GM13977 (cell line): ENCODE results near the gene SFPQ.
A peak's percentile ranks its signal among the peaks of the same experiment; 100 is the strongest.

Source experiments
- DNase-seq: peaks from one replicate; pipeline ENCODE4 v3.0.0; 2012; ENCODE audit warnings: low spot score
- CTCF ChIP-seq: IDR thresholded peaks from 2 replicates; pipeline ENCODE4 v1.5.1; 2012; ENCODE audit warnings: mild to moderate bottlenecking, control low read depth; ENCODE audit not compliant: insufficient read depth; ENCODE audit errors: extremely low read depth, missing control alignments
- in situ Hi-C: fragments of 300-500 bp; cut with MboI; formaldehyde crosslinking; loops from one replicate; pipeline ENCODE4 v1.12.0; 2022; ENCODE audit warnings: low sequenced_read_pairs, low pct_unique_long_range_greater_than_20kb, mixed read lengths, inconsistent platforms; ENCODE audit not compliant: unreplicated experiment

Gene SFPQ

GRCh38 chr1:35202048-35202719 lies 9.2 kb upstream of the SFPQ start:
- peak; percentile 77 for DNase-seq
- in situ Hi-C loops: loop anchor here (10.0 kb wide), 1 partner anchor 93 kb away; no protein-coding TSS in a partner anchor
- peak; percentile 86 for TF ChIP-seq CTCF

GRCh38 chr1:35201631-35202030 lies 8.7 kb upstream of the SFPQ start:
- in situ Hi-C loops: loop anchor here (10.0 kb wide), 1 partner anchor 93 kb away; no protein-coding TSS in a partner anchor
- no peak for DNase-seq
- no peak for TF ChIP-seq CTCF

- in situ Hi-C loops: no loop called here
- peak; percentile 93 for DNase-seq
- peak; percentile 31 for TF ChIP-seq CTCF
Measured at GRCh38 chr1:35192056-35192852, 691 bp downstream of the SFPQ start.

- no peak for TF ChIP-seq CTCF
- no peak for DNase-seq
- in situ Hi-C loops: no loop called here
Measured at GRCh38 chr1:35191429-35192055, 1.4 kb downstream of the SFPQ start.

- in situ Hi-C loops: no loop called here
- TF ChIP-seq CTCF: no peak
- DNase-seq: no peak
Measured at GRCh38 chr1:35190784-35191183, 2.2 kb downstream of the SFPQ start.

- no peak for TF ChIP-seq CTCF
- in situ Hi-C loops: no loop called here
- no peak for DNase-seq
Measured at GRCh38 chr1:35188578-35189392, 4.2 kb downstream of the SFPQ start.
